Panc1 (cell line): ENCODE data around the gene PADI2.

Experiments
- CTCF ChIP-seq: fragments of 450-650 bp; IDR thresholded peaks from 2 replicates; pipeline ENCODE4 v1.5.1; 2017; ENCODE audit warnings: mild to moderate bottlenecking
- TCF7L2 ChIP-seq: IDR thresholded peaks from 2 replicates; pipeline ENCODE4 v1.6.1; 2011; ENCODE audit warnings: mild to moderate bottlenecking, low read depth, low read length, inconsistent platforms

- TF ChIP-seq CTCF, result no peak
- TF ChIP-seq TCF7L2, result no peak
These were observed 2.6 kb upstream of the PADI2 start for GRCh38 chr1:17121881-17122280.
